ENCODE measurements around the gene SH3GLB1.

DNA sequence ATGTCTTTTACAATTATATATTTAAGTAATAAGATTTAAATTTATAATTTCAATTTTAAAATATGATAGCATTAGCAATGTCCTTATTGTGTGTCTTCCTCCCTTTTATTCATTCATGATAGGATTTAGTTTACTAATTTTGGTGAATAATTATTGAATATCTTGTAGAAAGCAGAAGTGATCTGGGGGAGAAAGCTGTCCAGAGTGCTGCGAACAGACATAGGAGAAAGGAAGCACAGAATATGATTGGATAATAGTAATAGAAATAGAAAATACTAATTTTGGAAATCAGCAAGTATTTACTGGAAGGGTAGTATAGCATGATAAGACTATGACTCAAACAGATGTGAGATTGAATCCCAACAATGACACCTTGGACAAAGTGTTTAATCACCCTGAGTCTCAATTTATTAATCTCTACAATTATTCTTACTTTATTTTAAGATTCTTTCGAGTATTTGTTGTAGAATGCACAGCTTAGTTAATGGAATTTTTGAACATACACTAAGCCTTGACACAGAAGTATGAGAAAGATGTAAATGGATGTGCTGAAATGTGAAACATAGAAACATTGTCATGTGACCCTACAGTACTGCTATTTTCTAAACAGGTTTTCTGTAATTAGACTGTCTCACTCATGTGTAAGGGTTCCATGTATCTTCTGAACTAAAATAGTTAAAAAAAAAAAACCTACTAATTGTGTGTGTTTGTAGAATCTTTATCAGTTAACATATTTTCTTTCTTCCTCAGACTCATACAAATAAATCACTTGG, 7.9 kb downstream of the SH3GLB1 start:
- TF ChIP-seq, protein P1, sequence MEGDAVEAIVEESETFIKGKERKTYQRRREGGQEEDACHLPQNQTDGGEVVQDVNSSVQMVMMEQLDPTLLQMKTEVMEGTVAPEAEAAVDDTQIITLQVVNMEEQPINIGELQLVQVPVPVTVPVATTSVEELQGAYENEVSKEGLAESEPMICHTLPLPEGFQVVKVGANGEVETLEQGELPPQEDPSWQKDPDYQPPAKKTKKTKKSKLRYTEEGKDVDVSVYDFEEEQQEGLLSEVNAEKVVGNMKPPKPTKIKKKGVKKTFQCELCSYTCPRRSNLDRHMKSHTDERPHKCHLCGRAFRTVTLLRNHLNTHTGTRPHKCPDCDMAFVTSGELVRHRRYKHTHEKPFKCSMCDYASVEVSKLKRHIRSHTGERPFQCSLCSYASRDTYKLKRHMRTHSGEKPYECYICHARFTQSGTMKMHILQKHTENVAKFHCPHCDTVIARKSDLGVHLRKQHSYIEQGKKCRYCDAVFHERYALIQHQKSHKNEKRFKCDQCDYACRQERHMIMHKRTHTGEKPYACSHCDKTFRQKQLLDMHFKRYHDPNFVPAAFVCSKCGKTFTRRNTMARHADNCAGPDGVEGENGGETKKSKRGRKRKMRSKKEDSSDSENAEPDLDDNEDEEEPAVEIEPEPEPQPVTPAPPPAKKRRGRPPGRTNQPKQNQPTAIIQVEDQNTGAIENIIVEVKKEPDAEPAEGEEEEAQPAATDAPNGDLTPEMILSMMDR (IDR thresholded peaks at IDR 0.05), result no peak
- no peak for TF ChIP-seq EZH2 (IDR thresholded peaks at IDR 0.05; ENCODE audit: borderline replicate concordance, insufficient read depth, low read depth, low read length, poor library complexity, severe bottlenecking)
